M059J (cell line): ENCODE results near the gene CDC20. TPM values are rescaled to one million over a fixed set of nuclear protein-coding genes. Genes with fewer than 3 reads are reported as not detected.
A peak's percentile ranks its signal among the peaks of the same experiment; 100 is the strongest.
"Not testable (repeated sequence)": the region's sequence is repeated elsewhere in the genome, so short reads cannot be mapped to it uniquely, and the experiment has no call there.

ENCODE experiments used
- DNase-seq: peaks from one replicate; pipeline ENCODE4 v3.0.0-alpha.2; 2012; ENCODE audit warnings: low read depth
- total RNA-seq: library from RNA; depleted of rRNA; stranded (reverse); fragments of >200 nt; shearing (Covaris generic); gene quantifications from 2 replicates; pipeline ENCODE4 v1.2.3, GENCODE V29; 2014

Gene CDC20
- total RNA-seq, 1 experiment from 2014 or later, result 274 TPM

DNA sequence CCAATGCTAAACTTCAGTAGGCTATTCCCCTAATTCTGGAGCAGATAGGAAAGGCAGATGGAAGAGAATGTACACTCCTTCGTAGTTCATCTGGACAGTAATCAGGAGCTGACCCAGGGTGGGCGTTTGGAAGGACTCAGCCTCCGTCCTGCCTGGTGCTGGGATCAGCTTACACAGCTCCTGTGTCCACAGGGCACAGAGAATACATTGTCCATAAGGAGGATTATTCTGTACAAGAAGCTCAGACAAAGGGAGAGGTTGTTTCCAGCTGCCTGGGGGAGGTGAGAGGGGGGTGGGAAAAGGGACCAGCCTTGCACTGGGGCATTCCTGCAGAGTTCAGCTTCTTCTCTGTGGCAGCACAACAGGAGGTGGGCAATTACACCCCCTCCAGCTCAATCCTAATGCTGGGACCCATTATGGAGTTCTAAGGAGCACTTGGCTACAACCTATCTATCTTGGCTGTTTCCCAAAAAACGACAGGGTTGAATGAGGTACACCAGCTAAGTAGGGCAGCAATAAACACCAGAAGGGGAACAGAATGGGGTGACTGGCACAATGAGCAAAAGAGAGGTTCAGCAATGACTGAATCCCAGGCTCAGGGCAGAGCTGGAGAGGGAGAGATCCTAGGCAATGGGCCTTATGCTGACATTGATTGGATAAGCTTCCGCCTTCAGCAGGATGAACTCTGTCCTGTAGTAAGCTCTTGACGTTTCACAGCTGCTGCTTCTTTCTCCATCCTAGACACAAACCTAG lies 23.4 kb downstream of the CDC20 start:
- DNase-seq, result no peak

GRCh38 chr1:43383449-43383848 lies 24.7 kb downstream of the CDC20 start:
- DNase-seq, result peak; percentile 50

DNA sequence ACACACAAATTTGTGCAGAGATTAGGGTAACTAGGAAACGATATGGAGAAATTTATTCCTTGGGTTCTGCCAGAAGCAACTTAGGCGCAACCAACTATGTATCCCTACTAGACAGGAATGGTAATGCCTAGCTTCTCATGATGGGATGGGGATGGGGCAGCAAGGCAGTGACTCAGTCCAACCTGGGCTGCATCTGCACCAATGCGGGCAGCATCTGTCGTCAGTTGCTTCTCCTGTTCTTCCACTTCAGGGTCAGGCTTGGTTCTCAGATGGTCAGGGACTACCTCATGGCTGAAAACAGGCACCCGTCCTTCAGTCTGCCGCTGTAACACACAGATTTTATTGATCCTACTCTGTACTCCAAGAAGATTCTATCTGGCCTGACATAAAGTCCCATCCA lies 27.9 kb downstream of the CDC20 start:
- DNase-seq, result no peak

DNA sequence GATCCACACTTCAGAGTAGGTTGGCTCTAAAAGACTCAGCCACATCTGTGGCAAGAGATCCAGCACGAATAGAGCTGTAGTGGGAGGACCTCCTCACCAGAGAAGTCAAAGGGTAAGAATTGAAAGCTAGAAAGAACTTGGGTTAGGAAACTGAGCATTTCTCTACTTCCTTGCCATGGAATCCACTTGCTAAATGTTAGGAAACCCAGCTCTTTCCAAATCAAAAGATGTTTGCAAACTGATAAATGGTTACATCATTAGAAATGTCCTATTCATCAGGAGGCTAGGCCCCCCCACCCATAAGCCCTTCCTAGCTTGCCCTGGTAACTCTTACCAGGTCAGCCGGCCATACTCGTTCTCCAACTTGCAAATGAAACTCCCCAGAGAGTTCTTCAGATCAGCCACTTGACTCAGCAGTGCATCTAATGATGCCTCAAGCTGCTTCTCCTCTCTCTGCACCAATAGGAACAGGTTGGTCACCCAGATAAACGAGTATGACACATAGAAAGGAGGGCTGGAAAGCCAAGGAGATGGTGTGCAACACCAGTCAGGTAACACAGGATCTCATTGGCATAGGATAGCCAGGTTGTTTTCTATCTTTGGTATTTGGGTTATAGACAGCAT lies 29.3 kb downstream of the CDC20 start:
- DNase-seq, result no peak

DNA sequence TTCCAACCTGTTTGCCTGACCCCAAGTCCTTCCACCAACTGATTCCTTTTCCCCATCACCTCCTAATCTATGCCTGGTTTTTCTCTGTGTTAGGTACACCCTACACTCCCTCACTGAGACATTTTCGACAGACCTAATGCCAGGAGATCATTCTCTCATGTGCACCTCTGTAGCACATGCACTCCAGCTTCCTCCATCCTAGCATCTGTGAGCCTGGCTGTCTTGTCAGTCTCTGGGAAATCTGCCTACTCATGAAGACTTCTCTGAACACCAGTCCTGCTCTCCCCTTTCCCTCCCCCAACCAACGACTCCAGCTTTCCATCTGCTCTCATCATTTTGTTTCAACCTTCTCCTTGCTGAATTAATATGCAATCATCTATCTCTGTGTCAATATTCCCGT lies 29.8 kb downstream of the CDC20 start:
- no peak for DNase-seq

DNA sequence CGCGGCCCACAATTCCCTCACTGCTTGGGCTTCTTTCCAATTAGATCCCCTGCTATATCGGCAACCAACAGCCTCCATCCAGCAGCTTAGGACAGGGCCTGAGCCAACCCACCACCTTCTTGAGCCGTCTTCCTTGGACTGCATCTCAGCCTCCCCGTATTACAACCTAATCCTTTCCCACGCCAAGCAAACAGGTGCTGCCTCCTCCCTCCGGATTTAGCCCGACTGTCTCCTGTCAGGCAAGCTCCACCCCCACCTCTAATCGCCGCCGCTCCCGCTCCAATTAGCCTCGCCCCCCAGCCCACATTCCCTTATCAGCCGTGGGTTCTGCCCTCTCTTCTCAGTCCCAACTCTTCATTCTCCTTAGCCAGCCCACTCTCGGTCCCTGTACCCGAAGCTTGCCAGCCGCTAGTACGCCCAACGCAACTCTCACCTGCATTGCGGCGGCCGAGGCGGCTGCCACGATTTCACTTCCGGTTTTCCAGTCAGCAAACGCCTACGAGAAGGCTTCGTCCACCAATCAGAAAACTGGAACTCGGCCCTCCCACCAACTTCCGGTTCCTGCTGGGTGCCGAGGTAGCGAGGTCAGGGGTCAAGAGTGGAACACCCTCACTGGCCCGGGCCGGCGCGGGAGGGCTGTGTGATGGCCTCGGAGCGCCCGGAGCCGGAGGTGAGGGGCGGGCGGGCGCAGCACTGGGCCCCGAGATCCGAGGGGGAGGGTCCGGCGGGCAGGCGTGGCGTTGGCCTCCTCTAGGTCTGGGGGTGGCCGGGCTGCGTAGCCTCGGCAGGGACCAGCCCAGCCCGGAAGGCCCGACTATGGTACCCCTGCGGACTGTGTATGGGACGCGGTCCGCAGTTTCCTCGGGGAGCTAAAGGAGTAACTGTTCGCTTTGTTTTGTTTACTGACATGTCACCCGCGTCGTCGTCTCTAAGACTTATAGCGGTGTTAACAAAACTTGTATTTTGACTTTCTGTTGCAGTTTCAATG lies 30.8 kb downstream of the CDC20 start, which contains the start of the genes MED8 and SZT2:
MED8 (minus strand) TSS at position 475 of the 988 bp plus-strand sequence; CDS start at position 439, 36 bp downstream.
SZT2 (plus strand) TSS at position 574 of the 988 bp plus-strand sequence; CDS start at position 644, 70 bp downstream.
- DNase-seq, result peak; percentile 95

- no peak for DNase-seq
Observed at GRCh38 chr1:43392702-43393101, 33.9 kb downstream of the CDC20 start.

GRCh38 chr1:43395523-43395922 lies 36.7 kb downstream of the CDC20 start:
- DNase-seq, result no peak

- DNase-seq, result no peak
Observed at GRCh38 chr1:43396059-43396458, 37.3 kb downstream of the CDC20 start.

- DNase-seq, result no peak
Observed at GRCh38 chr1:43398227-43398626, 39.4 kb downstream of the CDC20 start.

DNA sequence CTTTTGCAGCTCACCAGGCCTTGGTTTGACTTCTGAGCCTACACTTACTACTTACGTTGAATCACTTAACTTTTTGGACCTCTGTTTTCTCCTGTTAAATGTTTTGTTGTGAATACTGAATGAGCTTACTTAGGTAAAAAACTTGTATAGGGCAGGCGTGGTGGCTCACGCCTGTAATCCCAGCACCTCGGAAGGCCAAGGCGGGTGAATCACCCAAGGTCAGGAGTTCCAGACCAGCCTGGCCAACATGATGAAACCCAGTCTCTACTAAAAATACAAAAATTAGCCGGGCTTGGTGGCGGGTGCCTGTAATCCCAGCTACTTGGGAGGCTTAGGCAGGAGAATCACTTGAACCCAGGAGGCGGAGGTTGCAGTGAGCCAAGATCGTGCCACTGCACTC lies 41.7 kb downstream of the CDC20 start:
- DNase-seq, result not testable (repeated sequence)

GRCh38 chr1:43402089-43402865 lies 43.5 kb downstream of the CDC20 start:
- no peak for DNase-seq

GRCh38 chr1:43404353-43404752 lies 45.6 kb downstream of the CDC20 start:
- no peak for DNase-seq

GRCh38 chr1:43405219-43405875 lies 46.6 kb downstream of the CDC20 start:
- peak; percentile 29 for DNase-seq

DNA sequence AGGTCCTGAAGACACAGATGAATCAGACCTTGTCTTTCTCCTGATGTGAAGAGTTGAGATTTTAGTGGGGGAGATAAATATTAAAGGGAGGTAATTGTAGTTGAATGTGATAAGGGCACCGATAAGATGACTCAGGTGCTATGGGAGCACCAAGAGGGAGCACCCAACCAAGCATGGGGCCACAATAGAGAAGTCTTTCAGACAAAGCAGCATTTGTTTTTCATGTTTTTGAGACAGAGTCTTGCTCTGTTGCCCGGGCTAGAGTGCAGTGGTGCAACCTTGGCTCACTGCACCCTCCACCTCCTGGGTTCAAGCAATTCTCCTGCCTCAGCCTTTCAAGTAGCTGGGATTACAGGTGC lies 47.1 kb downstream of the CDC20 start:
- DNase-seq, result no peak

GRCh38 chr1:43410571-43410970 lies 51.8 kb downstream of the CDC20 start:
- no peak for DNase-seq
